ENCODE data around the gene SELENOO.

SELENOO gene

GRCh38 chr22:50216684-50217520 lies 16.1 kb downstream of the SELENOO start:
- DNase-seq (ENCODE audit: low spot score) = no peak

GRCh38 chr22:50217543-50218152 lies 16.8 kb downstream of the SELENOO start:
- DNase-seq (ENCODE audit: low spot score) = no peak

GRCh38 chr22:50218153-50218995 lies 17.6 kb downstream of the SELENOO start:
- DNase-seq (ENCODE audit: low spot score) = no peak

GRCh38 chr22:50218996-50219727 lies 18.4 kb downstream of the SELENOO start:
- peak; percentile 74 for DNase-seq (ENCODE audit: low spot score)

- DNase-seq (ENCODE audit: low spot score) = no peak
These were observed 19.2 kb downstream of the SELENOO start for GRCh38 chr22:50219800-50220602.

- DNase-seq (ENCODE audit: low spot score) = no peak
These were observed 20.0 kb downstream of the SELENOO start for GRCh38 chr22:50220603-50221409.

DNA sequence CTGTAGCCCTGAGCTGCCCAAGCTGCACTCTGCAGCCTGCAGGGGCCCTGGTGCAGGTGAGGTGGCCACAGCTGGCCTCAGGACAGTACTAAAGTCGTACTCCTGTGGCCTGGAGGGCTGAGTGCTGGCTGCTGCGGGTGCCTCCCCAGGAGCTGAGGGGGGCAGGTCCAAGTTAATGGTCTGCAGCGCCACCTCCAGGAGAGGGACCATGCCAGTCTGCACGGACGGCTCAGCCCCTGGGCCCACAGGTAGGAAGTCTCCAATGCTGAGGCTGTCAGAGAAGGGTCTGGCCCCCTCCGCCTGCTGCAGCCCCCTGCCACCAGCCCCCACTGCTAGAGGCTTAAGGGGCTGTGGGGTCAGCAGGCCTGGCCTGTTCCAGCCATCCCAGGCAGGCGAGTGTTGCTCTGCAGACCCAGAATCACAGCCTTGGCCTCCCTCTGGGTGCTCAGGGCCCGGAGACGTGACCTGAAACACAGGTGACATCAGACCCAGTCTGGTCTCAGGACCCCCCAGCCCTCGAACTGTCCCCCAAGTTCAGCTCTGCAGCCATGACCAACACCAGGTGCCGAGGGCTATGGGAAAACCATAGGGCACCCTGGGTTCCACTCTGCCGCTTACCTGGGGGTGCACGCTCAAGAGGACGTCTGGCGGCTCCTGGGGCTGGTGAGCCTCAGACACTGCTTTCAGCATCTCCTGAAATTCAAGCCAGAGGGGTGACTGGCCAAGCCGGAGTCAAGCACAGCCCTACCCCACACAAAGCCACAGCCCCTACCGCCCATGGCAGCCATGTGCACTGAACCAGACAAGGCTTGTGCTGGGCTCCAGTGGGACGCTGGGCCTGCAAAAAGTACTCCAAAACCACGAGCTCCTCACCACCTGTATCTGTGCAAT lies 20.8 kb downstream of the SELENOO start:
- no peak for DNase-seq (ENCODE audit: low spot score)

DNA sequence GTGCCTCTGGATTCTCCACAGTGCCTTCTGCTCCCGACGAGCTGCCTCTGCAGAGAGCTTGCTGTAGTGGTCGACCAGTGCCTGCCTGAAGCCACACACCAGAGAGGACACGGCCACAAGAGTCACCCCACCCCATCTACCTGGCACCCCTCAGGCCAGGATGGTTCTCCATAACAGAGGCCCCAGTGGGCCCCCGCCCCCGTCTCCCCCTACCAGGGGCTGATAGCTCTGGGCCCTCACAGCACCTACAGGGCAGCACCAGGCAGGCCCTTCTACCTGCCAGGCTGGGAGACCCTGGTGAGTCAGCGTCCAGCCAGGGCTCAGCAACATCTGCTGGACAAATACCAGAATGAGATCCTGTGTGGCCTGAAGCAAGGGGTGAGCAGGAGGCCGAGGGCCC lies 21.7 kb downstream of the SELENOO start:
- no peak for DNase-seq (ENCODE audit: low spot score)

GRCh38 chr22:50224071-50224470 lies 23.3 kb downstream of the SELENOO start:
- DNase-seq (ENCODE audit: low spot score) = no peak

DNA sequence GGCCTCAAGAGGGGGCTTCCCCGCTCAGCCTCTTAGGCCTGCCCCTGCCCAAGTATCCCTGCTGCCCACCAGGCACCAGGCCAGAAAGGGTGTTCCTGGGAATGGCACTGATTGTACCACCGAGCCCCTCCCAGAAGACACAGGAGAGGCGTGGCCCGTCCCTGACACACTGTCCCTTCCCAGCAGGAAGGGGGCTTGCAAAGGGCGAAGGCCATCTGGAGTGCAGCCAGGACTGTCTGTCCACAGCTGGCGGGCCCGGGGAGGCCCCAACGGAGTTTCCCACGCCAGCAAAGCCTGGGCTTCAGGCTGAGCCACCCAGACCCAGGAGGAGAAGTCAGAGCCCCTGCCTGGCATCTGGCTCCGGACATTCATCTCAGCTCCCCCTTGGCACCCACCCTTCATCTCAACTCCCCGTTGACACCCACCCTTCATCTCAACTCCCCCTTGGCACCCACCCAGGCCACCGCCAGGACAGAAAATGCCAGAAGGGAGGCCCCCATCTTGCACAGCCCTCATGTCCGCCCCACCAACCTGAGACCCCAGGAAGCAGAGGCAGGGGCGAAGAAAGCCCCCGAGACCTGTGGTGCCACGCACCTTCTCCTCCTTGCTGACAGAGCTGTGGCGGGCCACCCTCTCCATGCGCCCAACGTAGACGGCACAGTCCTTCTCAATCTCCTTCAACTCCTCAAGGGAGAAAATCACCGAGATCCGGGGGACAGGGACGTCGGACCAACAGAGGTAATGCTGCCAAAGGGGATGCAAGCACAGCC lies 24.6 kb downstream of the SELENOO start:
- no peak for DNase-seq (ENCODE audit: low spot score)

- DNase-seq (ENCODE audit: low spot score) = no peak
These were observed 25.5 kb downstream of the SELENOO start for GRCh38 chr22:50226063-50226874.

- no peak for DNase-seq (ENCODE audit: low spot score)
These were observed 26.0 kb downstream of the SELENOO start for GRCh38 chr22:50226875-50227165.

GRCh38 chr22:50227579-50228215 lies 26.9 kb downstream of the SELENOO start:
- DNase-seq (ENCODE audit: low spot score) = no peak

DNA sequence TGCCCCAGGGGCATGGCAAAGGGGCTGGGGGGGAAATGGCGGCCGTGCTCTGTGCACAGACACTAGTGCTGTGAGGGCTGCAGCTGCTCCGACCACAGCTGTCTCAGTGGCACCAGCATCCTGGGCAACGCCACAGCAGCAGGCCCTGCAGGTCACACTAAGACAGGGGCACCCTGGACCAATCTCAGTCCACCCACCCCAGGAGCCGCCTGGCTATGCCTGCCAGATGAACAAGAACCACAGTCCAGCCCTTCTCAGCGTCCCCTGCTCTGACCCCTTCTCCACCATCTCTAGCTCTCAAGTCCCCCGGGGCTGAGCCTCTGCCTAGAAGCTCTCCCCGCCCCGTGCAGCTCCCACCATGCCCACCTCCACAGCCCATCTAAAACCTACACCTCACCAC lies 27.6 kb downstream of the SELENOO start:
- DNase-seq (ENCODE audit: low spot score) = no peak

GRCh38 chr22:50229370-50229769 lies 28.6 kb downstream of the SELENOO start:
- DNase-seq (ENCODE audit: low spot score) = no peak

DNA sequence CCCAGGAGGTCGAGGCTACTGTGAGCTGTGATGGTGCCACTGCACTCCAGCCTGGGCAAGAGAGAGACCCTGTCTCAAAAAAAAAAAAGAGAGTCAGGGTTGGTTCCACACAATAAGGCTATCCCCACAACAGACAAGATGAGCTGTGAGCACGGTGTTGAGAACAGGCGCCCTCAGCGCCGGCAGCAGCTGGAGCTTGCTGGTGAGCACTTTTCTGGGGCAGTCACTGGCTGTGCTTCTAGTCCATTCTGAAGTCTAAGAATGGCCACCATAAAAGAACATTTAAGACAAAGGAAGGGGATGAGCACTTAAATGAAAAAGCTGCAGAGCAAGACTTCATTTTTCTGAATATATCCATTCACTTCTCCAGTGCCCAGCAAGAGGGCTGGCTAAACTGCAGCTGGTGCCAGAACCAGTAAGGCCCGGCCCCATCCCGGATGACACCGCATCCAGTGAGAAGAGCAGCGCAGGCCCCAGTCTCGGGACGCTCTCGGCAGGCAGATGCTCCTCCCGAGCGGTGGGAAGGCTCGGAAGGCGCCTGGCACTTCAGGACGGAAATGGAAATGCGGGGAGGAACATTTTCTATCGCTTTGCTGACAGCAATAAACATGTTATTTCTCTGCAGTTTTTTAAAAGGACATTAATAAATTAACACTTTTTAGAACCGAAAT lies 31.8 kb downstream of the SELENOO start:
- DNase-seq (ENCODE audit: low spot score) = no peak

- no peak for DNase-seq (ENCODE audit: low spot score)
These were observed 32.4 kb downstream of the SELENOO start for GRCh38 chr22:50233223-50233622.

Measured in hematopoietic multipotent progenitor cell treated with erythropoietin and hydrocortisone succinate and interleukin-3 and kit ligand, for 17 days (in vitro differentiated cells).